GM20431 (cell line): ENCODE results near the gene PAGE1.
"Not testable (repeated sequence)": the region's sequence is repeated elsewhere in the genome, so short reads cannot be mapped to it uniquely, and the experiment has no call there.

Experiments used
- in situ Hi-C: fragments of 300-500 bp; cut with MseI, MboI; formaldehyde crosslinking; loops from one replicate; pipeline ENCODE4 v1.15.0; 2020; ENCODE audit warnings: low sequenced_read_pairs; ENCODE audit not compliant: unreplicated experiment

PAGE1 gene

GRCh38 chrX:49695276-49696180, at the start of gene PAGE1:
PAGE1 (minus strand) TSS chrX:49695984; CDS start chrX:49694770, 1,214 bp downstream.
- in situ Hi-C loops: no loop called here

- in situ Hi-C loops: not testable (repeated sequence)
Observed at GRCh38 chrX:49741501-49741900, 45.7 kb upstream of the PAGE1 start.

- in situ Hi-C loops: no loop called here
Observed at GRCh38 chrX:49727847-49728246, 32.1 kb upstream of the PAGE1 start.

GRCh38 chrX:49726966-49727365, 31.2 kb upstream of the PAGE1 start:
- in situ Hi-C loops: no loop called here

- in situ Hi-C loops: no loop called here
Observed at GRCh38 chrX:49725923-49726904, 30.4 kb upstream of the PAGE1 start.

- in situ Hi-C loops: no loop called here
Observed at GRCh38 chrX:49725401-49725800, 29.6 kb upstream of the PAGE1 start.

- in situ Hi-C loops: not testable (repeated sequence)
Observed at GRCh38 chrX:49720106-49720505, 24.3 kb upstream of the PAGE1 start.

- in situ Hi-C loops: no loop called here
Observed at GRCh38 chrX:49712577-49712976, 16.8 kb upstream of the PAGE1 start.

- in situ Hi-C loops: no loop called here
Observed at GRCh38 chrX:49710744-49711319, 15.0 kb upstream of the PAGE1 start.

GRCh38 chrX:49704691-49705404, 9.1 kb upstream of the PAGE1 start:
- in situ Hi-C loops: no loop called here

GRCh38 chrX:49701933-49702332, 6.1 kb upstream of the PAGE1 start:
- in situ Hi-C loops: no loop called here

- in situ Hi-C loops: no loop called here
Observed at GRCh38 chrX:49701323-49701722, 5.5 kb upstream of the PAGE1 start.

GRCh38 chrX:49675075-49675719, 20.6 kb downstream of the PAGE1 start:
- in situ Hi-C loops: no loop called here

- in situ Hi-C loops: no loop called here
Observed at GRCh38 chrX:49673394-49673793, 22.4 kb downstream of the PAGE1 start.

GRCh38 chrX:49664824-49665223, 31.0 kb downstream of the PAGE1 start:
- in situ Hi-C loops: no loop called here

- in situ Hi-C loops: no loop called here
Observed at GRCh38 chrX:49661881-49662280, 33.9 kb downstream of the PAGE1 start.

- in situ Hi-C loops: no loop called here
Observed at GRCh38 chrX:49659771-49660170, 36.0 kb downstream of the PAGE1 start.

GRCh38 chrX:49656533-49656932, 39.3 kb downstream of the PAGE1 start:
- in situ Hi-C loops: no loop called here

- in situ Hi-C loops: no loop called here
Observed at GRCh38 chrX:49644991-49645637, 50.7 kb downstream of the PAGE1 start.
